NT2/D1 (cell line): ENCODE results near the gene TMUB1.
A peak's percentile ranks its signal among the peaks of the same experiment; 100 is the strongest.

Experiments
- DNase-seq: peaks from one replicate; pipeline ENCODE4 v3.0.0-alpha.2; 2011; ENCODE audit warnings: low read depth, low spot score
- H3K27me3 ChIP-seq: 2 replicates; pipeline ENCODE4 v1.6.0; 2011; ENCODE audit warnings: mild to moderate bottlenecking; ENCODE audit not compliant: insufficient read length, insufficient read depth
- H3K36me3 ChIP-seq: 2 replicates; pipeline ENCODE4 v1.6.1; 2011; ENCODE audit warnings: mild to moderate bottlenecking, low read length, mixed read lengths; ENCODE audit not compliant: insufficient read depth, insufficient read length
- H3K4me1 ChIP-seq: 2 replicates; pipeline ENCODE4 v1.5.1; 2011; ENCODE audit not compliant: insufficient read depth, insufficient read length
- H3K4me3 ChIP-seq: 2 replicates; pipeline ENCODE4 v1.5.1; 2011; ENCODE audit warnings: low read depth; ENCODE audit not compliant: insufficient read length
- H3K9ac ChIP-seq: 2 replicates; pipeline ENCODE4 v1.6.0; 2011; ENCODE audit warnings: low read depth; ENCODE audit not compliant: insufficient read length
- H3K9me3 ChIP-seq: 2 replicates; pipeline ENCODE4 v1.5.1; 2011; ENCODE audit warnings: mild to moderate bottlenecking, low read length; ENCODE audit not compliant: insufficient read depth
- SUZ12 ChIP-seq: IDR thresholded peaks from 2 replicates; pipeline ENCODE4 v1.6.1; 2011; ENCODE audit not compliant: insufficient read length, insufficient read depth; ENCODE audit errors: extremely low read depth
- YY1 ChIP-seq: IDR thresholded peaks from 2 replicates; pipeline ENCODE4 v1.6.1; 2011; ENCODE audit not compliant: insufficient read length, insufficient read depth
- ZNF274 ChIP-seq: IDR thresholded peaks from 2 replicates; pipeline ENCODE4 v1.6.1; 2011; ENCODE audit warnings: mild to moderate bottlenecking, low read depth, low read length

TMUB1 gene

GRCh38 chr7:151068069-151068773, 15.1 kb downstream of the TMUB1 start:
- H3K9me3 ChIP-seq = no peaks in the 10 kb centered on the region
- TF ChIP-seq ZNF274 = no peak
- TF ChIP-seq YY1 = no peak
- TF ChIP-seq SUZ12 = no peak
- H3K4me3 ChIP-seq = no peak overlapping the region
- no peak for DNase-seq
- no peaks in the 10 kb centered on the region for H3K27me3 ChIP-seq
- peaks cover 7% of the 10 kb centered on the region for H3K4me1 ChIP-seq
- no peak overlapping the region for H3K9ac ChIP-seq
- H3K36me3 ChIP-seq = peaks cover 81% of the 10 kb centered on the region

- H3K36me3 ChIP-seq = peaks cover 68% of the 10 kb centered on the region
- no peaks in the 10 kb centered on the region for H3K9me3 ChIP-seq
- DNase-seq = no peak
- H3K9ac ChIP-seq = no peak overlapping the region
- no peaks in the 10 kb centered on the region for H3K27me3 ChIP-seq
- H3K4me3 ChIP-seq = no peak overlapping the region
- peaks cover 7% of the 10 kb centered on the region for H3K4me1 ChIP-seq
- TF ChIP-seq SUZ12 (no peak), YY1 (no peak), ZNF274 (no peak)
Measured at GRCh38 chr7:151066273-151066974, 16.9 kb downstream of the TMUB1 start.

- H3K9ac ChIP-seq = no peak overlapping the region
- DNase-seq = no peak
- TF ChIP-seq YY1 (no peak), ZNF274 (no peak), SUZ12 (no peak)
- H3K4me3 ChIP-seq = no peak overlapping the region
- H3K4me1 ChIP-seq = peaks cover 7% of the 10 kb centered on the region
- H3K27me3 ChIP-seq = no peaks in the 10 kb centered on the region
- H3K36me3 ChIP-seq = peaks cover 59% of the 10 kb centered on the region
- no peaks in the 10 kb centered on the region for H3K9me3 ChIP-seq
Measured at GRCh38 chr7:151065516-151065915, 17.8 kb downstream of the TMUB1 start.

GRCh38 chr7:151064993-151065392, 18.3 kb downstream of the TMUB1 start:
- no peak for TF ChIP-seq SUZ12
- TF ChIP-seq ZNF274 = no peak
- TF ChIP-seq YY1 = no peak
- H3K9ac ChIP-seq = no peak overlapping the region
- H3K4me3 ChIP-seq = no peak overlapping the region
- no peak for DNase-seq
- H3K36me3 ChIP-seq = peaks cover 54% of the 10 kb centered on the region
- no peaks in the 10 kb centered on the region for H3K9me3 ChIP-seq
- peaks cover 7% of the 10 kb centered on the region for H3K4me1 ChIP-seq
- H3K27me3 ChIP-seq = no peaks in the 10 kb centered on the region

- H3K9me3 ChIP-seq = no peaks in the 10 kb centered on the region
- DNase-seq = no peak
- peaks cover 48% of the 10 kb centered on the region for H3K36me3 ChIP-seq
- H3K4me3 ChIP-seq = no peak overlapping the region
- H3K9ac ChIP-seq = no peak overlapping the region
- H3K4me1 ChIP-seq = peaks cover 7% of the 10 kb centered on the region
- no peaks in the 10 kb centered on the region for H3K27me3 ChIP-seq
- no peak for TF ChIP-seq YY1
- TF ChIP-seq SUZ12 = no peak
- no peak for TF ChIP-seq ZNF274
Measured at GRCh38 chr7:151064454-151064853, 18.8 kb downstream of the TMUB1 start.

- Histone ChIP-seq H3K27me3 (no peaks in the 10 kb centered on the region), H3K36me3 (peaks cover 41% of the 10 kb centered on the region), H3K4me1 (peaks cover 7% of the 10 kb centered on the region), H3K9ac (peak overlapping the region; percentile 50), H3K4me3 (peak overlapping the region; percentile 42), H3K9me3 (no peaks in the 10 kb centered on the region)
- no peak for TF ChIP-seq ZNF274
- TF ChIP-seq SUZ12 = no peak
- TF ChIP-seq YY1 = no peak
- DNase-seq = no peak
Measured at GRCh38 chr7:151063212-151063561, 20.1 kb downstream of the TMUB1 start.

- TF ChIP-seq YY1 = no peak
- TF ChIP-seq ZNF274 = no peak
- no peak for TF ChIP-seq SUZ12
- Histone ChIP-seq H3K9me3 (no peaks in the 10 kb centered on the region), H3K4me1 (peaks cover 7% of the 10 kb centered on the region), H3K4me3 (peak overlapping the region; percentile 74), H3K9ac (peak overlapping the region; percentile 81), H3K36me3 (peaks cover 38% of the 10 kb centered on the region), H3K27me3 (no peaks in the 10 kb centered on the region)
- DNase-seq = peak; percentile 91
Measured at GRCh38 chr7:151062399-151063211, 20.7 kb downstream of the TMUB1 start.
